ENCODE measurements around the gene UTP3. TPM values are rescaled to one million over a fixed set of nuclear protein-coding genes. Genes with fewer than 3 reads are reported as not detected.
A peak's percentile ranks its signal among the peaks of the same experiment; 100 is the strongest.
"Not testable (repeated sequence)": the region's sequence is repeated elsewhere in the genome, so short reads cannot be mapped to it uniquely, and the experiment has no call there.

UTP3 gene
- total and polyA plus RNA-seq, 10 donors: 29.0 to 51.3 (median 38.0) TPM

DNA sequence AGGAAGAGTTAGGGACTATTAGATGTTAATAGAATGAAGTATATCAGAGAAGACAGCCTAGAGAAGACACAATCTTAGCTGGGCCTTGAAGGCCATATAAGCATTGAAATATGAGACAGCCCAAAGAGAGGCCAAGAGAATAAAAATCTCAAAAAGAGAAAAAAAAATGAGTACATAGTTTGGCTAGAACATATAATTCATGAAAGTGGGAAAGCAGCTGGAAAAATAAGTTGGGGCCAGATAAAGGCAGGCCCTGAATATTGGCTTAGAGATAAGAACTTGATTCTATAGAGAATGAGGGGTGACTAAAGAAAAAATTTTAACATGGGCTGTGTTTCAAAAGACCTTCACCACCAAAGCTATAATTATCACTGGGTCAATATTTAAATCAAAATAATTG lies 7.4 kb upstream of the UTP3 start:
- H3K9me3 ChIP-seq: no peaks in the 10 kb centered on the region
- peak overlapping the region in 1 of 8 donors; percentile 16 for H3K27ac ChIP-seq
- H3K36me3 ChIP-seq: no peaks in the 10 kb centered on the region
- TF ChIP-seq, protein P1, sequence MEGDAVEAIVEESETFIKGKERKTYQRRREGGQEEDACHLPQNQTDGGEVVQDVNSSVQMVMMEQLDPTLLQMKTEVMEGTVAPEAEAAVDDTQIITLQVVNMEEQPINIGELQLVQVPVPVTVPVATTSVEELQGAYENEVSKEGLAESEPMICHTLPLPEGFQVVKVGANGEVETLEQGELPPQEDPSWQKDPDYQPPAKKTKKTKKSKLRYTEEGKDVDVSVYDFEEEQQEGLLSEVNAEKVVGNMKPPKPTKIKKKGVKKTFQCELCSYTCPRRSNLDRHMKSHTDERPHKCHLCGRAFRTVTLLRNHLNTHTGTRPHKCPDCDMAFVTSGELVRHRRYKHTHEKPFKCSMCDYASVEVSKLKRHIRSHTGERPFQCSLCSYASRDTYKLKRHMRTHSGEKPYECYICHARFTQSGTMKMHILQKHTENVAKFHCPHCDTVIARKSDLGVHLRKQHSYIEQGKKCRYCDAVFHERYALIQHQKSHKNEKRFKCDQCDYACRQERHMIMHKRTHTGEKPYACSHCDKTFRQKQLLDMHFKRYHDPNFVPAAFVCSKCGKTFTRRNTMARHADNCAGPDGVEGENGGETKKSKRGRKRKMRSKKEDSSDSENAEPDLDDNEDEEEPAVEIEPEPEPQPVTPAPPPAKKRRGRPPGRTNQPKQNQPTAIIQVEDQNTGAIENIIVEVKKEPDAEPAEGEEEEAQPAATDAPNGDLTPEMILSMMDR (IDR thresholded peaks at IDR 0.05 in 8 of 11, conservative IDR thresholded peaks at IDR 0.05 in 3 of 11): no peak
- TF ChIP-seq POLR2A (IDR thresholded peaks at IDR 0.05) (no peak), POLR2AphosphoS5 (IDR thresholded peaks at IDR 0.05) (no peak)
- no peaks in the 10 kb centered on the region for H3K27me3 ChIP-seq (replicated peaks in 1 of 7)
- no peak overlapping the region for H3K4me3 ChIP-seq
- intact Hi-C loops (cut with DNase I; ENCODE audit: low total_unique reads): loop anchor here (10.0 kb wide), 1 partner anchor 314 kb away; the partner anchor contains the start of gene DCK
- no peak for DNase-seq
- peaks cover 3 to 58% (median 19%) of the 10 kb centered on the region in 6 donors for H3K4me1 ChIP-seq

- no peak for DNase-seq
- intact Hi-C loops (cut with DNase I; ENCODE audit: low total_unique reads): loop anchor here (10.0 kb wide), 1 partner anchor 313 kb away; the partner anchor contains the start of gene DCK
Measured at GRCh38 chr4:70681704-70682103, 6.6 kb upstream of the UTP3 start.

GRCh38 chr4:70682142-70682541 lies 6.2 kb upstream of the UTP3 start:
- not testable (repeated sequence) for H3K27me3 ChIP-seq (replicated peaks in 1 of 7); H3K36me3 ChIP-seq; H3K4me3 ChIP-seq; DNase-seq; H3K9me3 ChIP-seq
- H3K27ac ChIP-seq: peak overlapping the region in 1 of 8 donors; percentile 16
- peaks cover 5 to 52% (median 15%) of the 10 kb centered on the region in 6 donors for H3K4me1 ChIP-seq
- 79 to 87% (median 84%) methylated on average over 3 of the region's 3 CpGs for WGBS, 5 donors
- intact Hi-C loops (cut with DNase I; ENCODE audit: low total_unique reads): loop anchor here (10.0 kb wide), 1 partner anchor 313 kb away; the partner anchor contains the start of gene DCK

More at GRCh38 chr4:70681704-70682103, 6.6 kb upstream of the UTP3 start:
- Histone ChIP-seq H3K9me3 (no peaks in the 10 kb centered on the region), H3K4me1 (peaks cover 3 to 52% (median 14%) of the 10 kb centered on the region in 6 donors), H3K4me3 (no peak overlapping the region), H3K36me3 (no peaks in the 10 kb centered on the region), H3K27me3 (replicated peaks in 1 of 7) (no peaks in the 10 kb centered on the region), H3K27ac (peak overlapping the region in 1 of 8 donors; percentile 16)
- TF ChIP-seq POLR2A (IDR thresholded peaks at IDR 0.05) (no peak), POLR2AphosphoS5 (IDR thresholded peaks at IDR 0.05) (no peak)
- TF ChIP-seq, protein P1 (IDR thresholded peaks at IDR 0.05 in 8 of 11, conservative IDR thresholded peaks at IDR 0.05 in 3 of 11): no peak

- peaks cover 0 to 20% (median 5%) of the 10 kb centered on the region in 6 donors for H3K36me3 ChIP-seq
- H3K4me1 ChIP-seq: peaks cover 26 to 49% (median 45%) of the 10 kb centered on the region in 6 donors
- DNase-seq: peak; percentile 73
- no peaks in the 10 kb centered on the region for H3K9me3 ChIP-seq
- no peaks in the 10 kb centered on the region for H3K27me3 ChIP-seq (replicated peaks in 1 of 7)
- no peak for TF ChIP-seq POLR2AphosphoS5 (IDR thresholded peaks at IDR 0.05)
- TF ChIP-seq POLR2A (IDR thresholded peaks at IDR 0.05): no peak
- TF ChIP-seq, protein P1 (IDR thresholded peaks at IDR 0.05 in 8 of 11, conservative IDR thresholded peaks at IDR 0.05 in 3 of 11): no peak
- intact Hi-C loops (cut with DNase I; ENCODE audit: low total_unique reads): loop anchor here (10.0 kb wide), 1 partner anchor 307 kb away; the partner anchor contains the start of gene DCK
- H3K4me3 ChIP-seq: peak overlapping the region; percentile 73 to 84 (median 82)
- 68 to 74% (median 69%) methylated on average over 13 of the region's 13 CpGs for WGBS, 5 donors
- peak overlapping the region; percentile 89 to 99 (median 92) for H3K27ac ChIP-seq
Measured at GRCh38 chr4:70687392-70687791, 940 bp upstream of the UTP3 start.
